Adrenal gland (tissue), 12 donors: Measurements from ENCODE around the gene CFAP99. TPM values are rescaled to one million over a fixed set of nuclear protein-coding genes. Genes with fewer than 3 reads are reported as not detected.

ENCODE experiments used
- DNase-seq, 7 donors: peaks; one replicate each; pipeline ENCODE4 v3.0.0-alpha.2; 2019 to 2020
- H3K27ac ChIP-seq, 5 donors: fragments of 200-600 bp; sonication (generic) in 4 of 5; 1 replicate in 3 of 5; 2 replicates in 2 of 5; pipeline versions ENCODE4 v1.5.1 to v1.8.0; 2016 to 2020; ENCODE audit warnings: mild to moderate bottlenecking in 1 of 5
- H3K27me3 ChIP-seq: fragments of 200-600 bp; 2 replicates; pipeline ENCODE4 v1.8.0; 2021
- H3K36me3 ChIP-seq, 2 donors: fragments of 200-600 bp; replicated peaks in 1 of 2; 1 replicate in 1 of 2; 2 replicates in 1 of 2; pipeline versions ENCODE4 v1.5.1 to v1.8.0; 2018 to 2022
- H3K4me1 ChIP-seq, 2 donors: fragments of 200-600 bp; replicated peaks in 1 of 2; 1 replicate in 1 of 2; 2 replicates in 1 of 2; pipeline versions ENCODE4 v1.5.1 to v1.8.0; 2018 to 2021
- H3K4me3 ChIP-seq, 4 donors: fragments of 200-600 bp; sonication (generic) in 3 of 4; one replicate each; pipeline ENCODE4 v1.5.1; 2016 to 2018
- H3K9me3 ChIP-seq, 3 donors: fragments of 200-600 bp; sonication (generic) in 1 of 3; replicated peaks in 1 of 3; 1 replicate in 2 of 3; 2 replicates in 1 of 3; pipeline versions ENCODE4 v1.5.1 to v1.8.0; 2016 to 2021
- POLR2A ChIP-seq, 2 donors: fragments of 450-650 bp; IDR thresholded peaks; one replicate each; pipeline ENCODE4 v1.6.1; 2017; ENCODE audit warnings: antibody characterized with exemption in 2 of 2, mild to moderate bottlenecking in 2 of 2, moderate library complexity in 1 of 2
- whole genome bisulfite sequencing, 4 donors: extraction: QIAGEN DNeasy Blood & Tissue Kit in 2 of 4; methylation state at CpG; one replicate each; pipeline versions ENCODE4 v1.1.5 to v1.1.7; 2013 to 2017; 5-methylcytosine and 5-hydroxymethylcytosine counted together
- intact Hi-C, 2 donors: fragments of 100-400 bp; cut with DNase I; formaldehyde crosslinking; loops; one replicate each; pipeline versions ENCODE4 v1.14.1 to v1.15.0; 2022 to 2023
- polyA plus RNA-seq, 3 donors: library from polyadenylated mRNA; stranded (reverse); fragments of 200-250 nt in 2 of 3; fragments of 350-450 nt in 1 of 3; fragmentation: Illumina TruSeq in 1 of 3; extraction: RNeasy Lipid Tissue Mini Kit (QIAGEN cat#74804) in 1 of 3; gene quantifications; one replicate each; pipeline ENCODE4 v1.2.3, GENCODE V29; 2013 to 2014
- total RNA-seq, 9 donors: library from RNA; depleted of rRNA in 4 of 9; stranded (reverse); fragments of >200 nt in 4 of 9; fragments of 120-200 nt in 1 of 9; fragmentation: NEBNext Ultra II Directional in 1 of 9; extraction: Animal tissue kit (Norgen Biotek cat#: 25700) in 1 of 9; gene quantifications; one replicate each; pipeline versions ENCODE4 v1.1.0 to v1.2.4, GENCODE V29; 2013 to 2023
- TF ChIP-seq, protein P1 (sequence below), 6 experiments: fragments of 450-650 bp in 4 of 6; fragments of 200-600 bp in 2 of 6; sonication (generic) in 1 of 6; IDR thresholded peaks; 1 replicate in 5 of 6; 2 replicates in 1 of 6; pipeline versions ENCODE4 v1.5.1 to v1.8.0; 2016 to 2021; ENCODE audit warnings: antibody characterized with exemption in 6 of 6, mild to moderate bottlenecking in 2 of 6, moderate library complexity in 1 of 6
- donor health status: healthy with polysubstance abuse.
- donor health status: Bipolar disorder and iron deficiency.
- donor health status: DM: yes; HTN: yes; CAD: no.
- donor health status: DM: no; HTN: no; CAD: no.
- donor health status: DM: no; HTN: no; CAD: no.
- donor health status: DM: yes; HTN: yes; CAD: no.

The CFAP99 gene
- total and polyA plus RNA-seq, 12 donors = 0.18 to 5.0 (median 3.2) TPM

DNA sequence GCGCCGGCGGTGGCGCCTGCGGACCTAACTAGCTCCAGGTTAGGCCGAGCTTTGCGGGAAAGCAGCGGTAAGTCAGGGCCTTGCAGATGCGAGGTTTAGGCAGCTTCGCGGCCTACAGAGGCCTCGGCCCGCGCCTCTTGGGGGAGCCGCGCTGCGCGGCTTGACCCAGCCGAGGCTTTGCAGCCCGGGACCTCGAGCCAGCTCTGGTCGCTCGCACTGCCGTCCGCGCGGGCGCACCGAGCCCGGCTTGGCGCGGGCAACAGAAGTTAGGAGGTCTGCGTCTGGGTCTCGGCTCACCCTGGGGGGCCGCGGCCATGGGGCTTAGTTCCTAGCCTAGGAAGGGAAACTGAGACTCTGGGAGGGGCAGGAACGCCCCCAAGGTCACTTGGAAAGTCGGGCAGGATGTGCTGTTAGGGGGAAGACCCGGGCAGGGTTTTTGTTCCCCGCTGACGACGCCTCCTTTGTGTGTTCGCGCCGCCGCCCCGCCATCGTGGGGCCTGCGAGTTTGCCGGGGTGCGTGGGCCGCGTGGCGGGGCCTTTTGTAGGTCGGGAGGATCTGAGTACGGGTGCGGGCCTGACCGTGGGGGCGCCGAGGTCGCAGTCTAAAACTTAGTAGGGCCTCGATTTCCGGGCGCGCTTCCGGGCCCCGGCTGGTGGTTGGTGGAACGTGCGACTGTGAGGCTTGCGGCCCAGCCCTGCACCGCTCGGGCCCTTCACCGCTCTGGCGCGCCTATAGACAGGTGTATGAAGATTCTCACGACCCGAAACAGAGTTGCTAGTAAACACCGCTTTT, 50.6 kb downstream of the CFAP99 start:
- Histone ChIP-seq H3K9me3 (no peaks in the 10 kb centered on the region), H3K27me3 (no peaks in the 10 kb centered on the region), H3K27ac (peak overlapping the region; percentile 59 to 94 (median 79)), H3K36me3 (peaks cover 0 to 17% of the 10 kb centered on the region in 2 donors), H3K4me1 (peaks cover 16 to 28% of the 10 kb centered on the region in 2 donors), H3K4me3 (peak overlapping the region; percentile 58 to 98 (median 80))
- DNase-seq = peak; percentile 35 to 68 (median 53)
- intact Hi-C loops = no loop called here
- TF ChIP-seq, protein P1, sequence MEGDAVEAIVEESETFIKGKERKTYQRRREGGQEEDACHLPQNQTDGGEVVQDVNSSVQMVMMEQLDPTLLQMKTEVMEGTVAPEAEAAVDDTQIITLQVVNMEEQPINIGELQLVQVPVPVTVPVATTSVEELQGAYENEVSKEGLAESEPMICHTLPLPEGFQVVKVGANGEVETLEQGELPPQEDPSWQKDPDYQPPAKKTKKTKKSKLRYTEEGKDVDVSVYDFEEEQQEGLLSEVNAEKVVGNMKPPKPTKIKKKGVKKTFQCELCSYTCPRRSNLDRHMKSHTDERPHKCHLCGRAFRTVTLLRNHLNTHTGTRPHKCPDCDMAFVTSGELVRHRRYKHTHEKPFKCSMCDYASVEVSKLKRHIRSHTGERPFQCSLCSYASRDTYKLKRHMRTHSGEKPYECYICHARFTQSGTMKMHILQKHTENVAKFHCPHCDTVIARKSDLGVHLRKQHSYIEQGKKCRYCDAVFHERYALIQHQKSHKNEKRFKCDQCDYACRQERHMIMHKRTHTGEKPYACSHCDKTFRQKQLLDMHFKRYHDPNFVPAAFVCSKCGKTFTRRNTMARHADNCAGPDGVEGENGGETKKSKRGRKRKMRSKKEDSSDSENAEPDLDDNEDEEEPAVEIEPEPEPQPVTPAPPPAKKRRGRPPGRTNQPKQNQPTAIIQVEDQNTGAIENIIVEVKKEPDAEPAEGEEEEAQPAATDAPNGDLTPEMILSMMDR (IDR thresholded peaks at IDR 0.05) = no peak
- TF ChIP-seq POLR2A (IDR thresholded peaks at IDR 0.05) = no peak
- WGBS, 4 donors = 0 to 2% (median 0%) methylated on average over 23 to 78 of the region's 78 CpGs

DNA sequence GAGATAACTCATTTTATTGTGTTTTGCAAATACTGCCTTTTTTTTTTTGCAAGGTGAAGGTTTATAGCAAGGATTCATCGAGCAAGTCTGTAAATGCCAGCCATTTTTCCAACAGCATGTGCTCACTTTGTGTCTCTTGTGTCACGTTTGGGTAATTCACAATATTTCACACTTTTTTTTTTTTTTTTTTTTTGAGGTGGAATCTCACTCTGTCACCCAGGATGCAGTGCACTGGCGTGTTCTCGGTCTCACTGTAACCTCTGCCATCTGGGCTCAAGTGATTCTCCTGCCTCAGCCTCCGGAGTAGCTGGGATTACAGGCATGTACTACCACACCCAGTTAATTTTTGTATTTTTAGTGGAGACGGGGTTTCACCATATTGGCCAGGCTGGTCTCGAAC, 52.0 kb downstream of the CFAP99 start:
- H3K27ac ChIP-seq = no peak overlapping the region
- intact Hi-C loops = loop anchor here in 1 of 2 donors (10.0 kb wide), 1 partner anchor 64 kb away; the partner anchor contains the start of gene FAM193A
- H3K4me3 ChIP-seq = no peak overlapping the region
- no peaks in the 10 kb centered on the region for H3K9me3 ChIP-seq
- H3K36me3 ChIP-seq = peaks cover 0 to 17% of the 10 kb centered on the region in 2 donors
- no peak for DNase-seq
- TF ChIP-seq, protein P1 (IDR thresholded peaks at IDR 0.05) = no peak
- TF ChIP-seq POLR2A (IDR thresholded peaks at IDR 0.05) = no peak
- H3K4me1 ChIP-seq = peaks cover 16 to 35% of the 10 kb centered on the region in 2 donors
- WGBS, 4 donors = 73 to 84% (median 79%) methylated on average over 7 of the region's 7 CpGs
- H3K27me3 ChIP-seq = no peaks in the 10 kb centered on the region

DNA sequence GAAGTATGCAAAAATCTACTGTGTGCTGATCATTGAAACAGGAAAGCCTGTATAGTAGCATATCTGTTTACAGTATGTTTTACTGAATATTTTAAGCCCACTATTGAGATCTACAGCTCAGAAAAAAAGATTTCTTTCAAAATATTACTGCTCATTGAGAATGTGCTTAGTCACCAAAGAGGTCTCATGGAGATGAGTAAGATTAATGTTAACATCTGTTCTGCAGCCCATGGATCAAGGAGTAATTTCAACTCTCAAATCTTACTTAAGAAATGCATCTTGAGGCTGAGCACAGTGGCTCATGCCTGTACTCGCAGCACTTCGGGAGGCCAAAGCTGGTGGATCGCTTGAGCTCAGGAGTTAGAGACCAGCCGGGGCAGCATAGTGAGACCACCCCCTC, 53.4 kb downstream of the CFAP99 start:
- TF ChIP-seq, protein P1 (IDR thresholded peaks at IDR 0.05) = no peak
- TF ChIP-seq POLR2A (IDR thresholded peaks at IDR 0.05) = no peak
- Histone ChIP-seq H3K27me3 (no peaks in the 10 kb centered on the region), H3K9me3 (no peaks in the 10 kb centered on the region), H3K36me3 (peaks cover 0 to 17% of the 10 kb centered on the region in 2 donors), H3K27ac (no peak overlapping the region), H3K4me1 (peaks cover 16 to 41% of the 10 kb centered on the region in 2 donors), H3K4me3 (no peak overlapping the region)
- 94 to 100% (median 96%) methylated on average over 4 of the region's 4 CpGs for WGBS, 4 donors
- no peak for DNase-seq
- intact Hi-C loops = loop anchor here in 1 of 2 donors (10.0 kb wide), 1 partner anchor 63 kb away; the partner anchor contains the start of gene FAM193A

DNA sequence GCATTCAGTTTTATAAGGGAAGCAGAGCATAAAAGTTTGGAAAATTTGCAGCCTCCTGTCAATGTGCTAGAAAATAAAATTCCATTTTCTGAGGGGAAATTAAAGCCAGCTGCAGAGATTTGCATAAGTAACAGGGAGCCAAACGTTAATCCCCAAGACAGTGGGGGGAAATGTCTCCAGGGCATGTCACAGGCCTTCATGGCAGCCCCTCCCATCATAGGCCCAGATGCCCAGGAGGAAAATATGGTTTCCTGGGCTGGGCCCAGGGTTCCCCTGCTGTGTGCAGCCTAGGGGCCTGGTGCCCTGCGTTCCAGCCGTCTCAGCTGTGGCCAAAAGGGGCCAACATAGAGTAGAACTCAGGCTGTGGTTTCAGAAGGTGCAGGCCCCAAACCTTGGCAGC, 59.5 kb downstream of the CFAP99 start:
- no peak overlapping the region for H3K27ac ChIP-seq
- no peaks in the 10 kb centered on the region for H3K36me3 ChIP-seq
- peaks cover 25 to 55% of the 10 kb centered on the region in 2 donors for H3K4me1 ChIP-seq
- H3K9me3 ChIP-seq = no peaks in the 10 kb centered on the region
- no peak overlapping the region for H3K4me3 ChIP-seq
- intact Hi-C loops = loop anchor here in 1 of 2 donors (10.0 kb wide), 1 partner anchor 57 kb away; the partner anchor contains the start of gene FAM193A
- no peak for DNase-seq
- WGBS, 4 donors = 58 to 65% (median 61%) methylated on average over 1 to 3 of the region's 3 CpGs
- no peak for TF ChIP-seq POLR2A (IDR thresholded peaks at IDR 0.05)
- TF ChIP-seq, protein P1 (IDR thresholded peaks at IDR 0.05) = no peak
- no peaks in the 10 kb centered on the region for H3K27me3 ChIP-seq
